Measurements from ENCODE around the gene SLC38A10.

DNA sequence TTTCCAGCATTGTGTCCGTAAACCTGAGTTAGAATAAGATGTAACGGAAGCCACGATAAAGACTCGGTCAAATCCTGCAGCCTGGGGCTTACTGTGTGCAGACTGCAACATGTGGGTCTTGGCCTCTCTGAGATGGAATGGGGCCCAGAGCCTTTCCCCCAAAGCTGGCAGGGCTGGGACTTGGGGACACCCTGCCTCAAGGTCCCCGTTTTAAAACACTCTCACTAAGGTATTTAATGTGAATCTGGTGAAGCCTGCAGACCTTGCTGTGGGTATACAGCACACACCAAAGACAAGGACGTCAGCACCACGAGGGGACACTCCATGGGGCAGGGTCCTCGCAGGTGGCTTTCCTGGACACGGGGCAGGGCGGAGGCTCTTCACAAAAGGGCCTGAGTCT, 53.9 kb downstream of the SLC38A10 start:
- no peak for TF ChIP-seq POLR2A (IDR thresholded peaks at IDR 0.05)
- TF ChIP-seq, protein P1, sequence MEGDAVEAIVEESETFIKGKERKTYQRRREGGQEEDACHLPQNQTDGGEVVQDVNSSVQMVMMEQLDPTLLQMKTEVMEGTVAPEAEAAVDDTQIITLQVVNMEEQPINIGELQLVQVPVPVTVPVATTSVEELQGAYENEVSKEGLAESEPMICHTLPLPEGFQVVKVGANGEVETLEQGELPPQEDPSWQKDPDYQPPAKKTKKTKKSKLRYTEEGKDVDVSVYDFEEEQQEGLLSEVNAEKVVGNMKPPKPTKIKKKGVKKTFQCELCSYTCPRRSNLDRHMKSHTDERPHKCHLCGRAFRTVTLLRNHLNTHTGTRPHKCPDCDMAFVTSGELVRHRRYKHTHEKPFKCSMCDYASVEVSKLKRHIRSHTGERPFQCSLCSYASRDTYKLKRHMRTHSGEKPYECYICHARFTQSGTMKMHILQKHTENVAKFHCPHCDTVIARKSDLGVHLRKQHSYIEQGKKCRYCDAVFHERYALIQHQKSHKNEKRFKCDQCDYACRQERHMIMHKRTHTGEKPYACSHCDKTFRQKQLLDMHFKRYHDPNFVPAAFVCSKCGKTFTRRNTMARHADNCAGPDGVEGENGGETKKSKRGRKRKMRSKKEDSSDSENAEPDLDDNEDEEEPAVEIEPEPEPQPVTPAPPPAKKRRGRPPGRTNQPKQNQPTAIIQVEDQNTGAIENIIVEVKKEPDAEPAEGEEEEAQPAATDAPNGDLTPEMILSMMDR (IDR thresholded peaks at IDR 0.05), result no peak
